HuH-7.5 (cell line): ENCODE results near the gene AQP3.
"Not testable (repeated sequence)": the region's sequence is repeated elsewhere in the genome, so short reads cannot be mapped to it uniquely, and the experiment has no call there.

Source experiments
- DNase-seq: peaks from one replicate; pipeline ENCODE4 v3.0.0; 2011; ENCODE audit warnings: low spot score

AQP3 gene

DNA sequence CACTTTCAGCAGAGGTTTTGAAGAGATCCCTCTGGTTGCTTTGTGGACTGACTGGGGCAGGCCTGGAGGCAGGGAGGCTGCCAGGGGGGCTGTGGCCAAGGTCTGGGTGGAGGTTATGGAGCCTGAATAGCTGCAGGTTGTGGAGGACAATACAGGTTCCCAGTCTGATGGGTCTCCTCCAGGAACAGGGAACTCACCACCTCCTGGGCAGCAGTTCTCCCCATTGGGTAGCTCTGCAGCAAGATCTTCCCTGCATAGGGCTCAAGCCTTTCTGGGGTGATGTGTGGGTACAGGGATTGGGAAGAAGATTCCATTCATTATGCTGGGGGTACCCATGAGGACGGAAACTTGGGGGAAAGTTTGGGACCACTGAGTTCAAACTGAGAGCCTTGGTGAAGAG, 6.8 kb downstream of the AQP3 start:
- DNase-seq: no peak

DNA sequence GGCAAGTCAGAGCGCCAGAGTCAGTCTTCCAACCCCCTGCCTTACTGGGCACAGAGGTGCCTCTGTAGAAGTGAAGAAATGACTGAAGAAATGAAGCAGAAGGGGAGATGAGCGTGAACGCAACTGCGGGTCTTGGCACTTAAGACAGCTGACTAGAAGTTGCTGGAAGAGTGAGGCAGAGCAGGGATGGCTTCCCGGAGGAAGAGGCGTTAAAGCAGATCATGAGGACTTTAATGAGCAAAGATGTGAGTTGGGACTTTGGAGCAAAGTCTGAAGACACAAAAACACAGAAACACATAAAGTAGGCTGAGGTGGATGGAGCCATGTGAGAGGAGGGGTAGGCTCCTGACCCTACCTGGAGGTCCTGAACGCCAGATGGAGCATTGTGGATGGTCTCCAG, 7.2 kb downstream of the AQP3 start:
- DNase-seq: no peak

GRCh38 chr9:33439731-33440130, 7.7 kb downstream of the AQP3 start:
- DNase-seq: no peak

DNA sequence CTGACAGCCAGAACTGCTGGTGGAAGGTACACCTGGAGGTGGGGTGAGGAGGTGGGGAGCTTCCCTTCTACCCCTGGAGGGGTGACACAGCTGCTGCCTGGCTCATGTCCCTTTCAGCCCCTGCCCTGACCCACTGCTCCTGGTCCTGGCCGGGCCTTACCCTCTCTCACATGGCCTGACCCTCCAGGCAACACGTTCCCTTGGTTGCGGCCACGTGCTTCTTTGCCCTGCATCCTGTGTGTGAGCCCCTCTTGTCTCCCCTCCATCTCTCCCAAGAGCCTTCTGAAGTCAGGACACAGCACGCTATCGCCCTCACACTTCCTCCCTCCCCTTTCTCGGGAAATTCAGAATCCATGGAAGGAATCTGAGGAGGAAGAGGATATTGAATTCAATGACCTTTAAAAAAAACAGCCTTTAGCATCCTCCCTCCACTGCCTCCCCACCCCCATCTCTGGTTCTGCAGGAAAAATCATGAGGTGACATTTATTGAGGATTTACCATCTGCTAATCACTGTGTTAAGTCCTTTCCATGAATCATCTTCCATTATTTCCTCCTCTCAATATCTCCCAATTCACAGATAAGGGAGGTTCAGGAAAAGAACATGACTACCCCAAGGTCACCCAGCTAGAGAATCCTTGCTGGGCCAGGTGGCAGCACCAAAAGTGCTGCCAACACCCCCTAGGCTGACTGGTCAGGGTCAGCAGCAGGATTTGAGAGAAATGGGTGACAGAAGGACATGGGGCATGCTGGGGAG, 8.3 kb downstream of the AQP3 start:
- no peak for DNase-seq

GRCh38 chr9:33437898-33438297, 9.5 kb downstream of the AQP3 start:
- no peak for DNase-seq

DNA sequence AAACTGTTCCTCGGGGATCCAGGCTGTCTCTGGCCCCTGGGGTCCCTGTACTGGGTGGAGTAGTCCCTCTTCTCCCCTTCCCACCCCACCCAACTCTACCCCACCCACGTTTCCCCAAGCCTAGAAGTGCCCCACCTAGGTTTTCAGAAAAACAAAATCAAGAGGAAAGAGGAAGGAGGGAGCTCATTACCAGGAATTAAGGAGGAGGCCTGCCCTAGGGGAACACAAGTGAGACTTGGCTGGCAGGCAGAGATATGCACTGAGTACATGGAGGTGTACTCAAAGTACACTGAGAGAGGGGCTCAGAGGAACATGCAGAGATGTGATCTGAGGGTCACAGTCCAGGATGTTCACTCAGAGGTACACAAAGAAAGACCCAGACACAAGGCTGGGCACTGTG, 10.2 kb downstream of the AQP3 start:
- no peak for DNase-seq

DNA sequence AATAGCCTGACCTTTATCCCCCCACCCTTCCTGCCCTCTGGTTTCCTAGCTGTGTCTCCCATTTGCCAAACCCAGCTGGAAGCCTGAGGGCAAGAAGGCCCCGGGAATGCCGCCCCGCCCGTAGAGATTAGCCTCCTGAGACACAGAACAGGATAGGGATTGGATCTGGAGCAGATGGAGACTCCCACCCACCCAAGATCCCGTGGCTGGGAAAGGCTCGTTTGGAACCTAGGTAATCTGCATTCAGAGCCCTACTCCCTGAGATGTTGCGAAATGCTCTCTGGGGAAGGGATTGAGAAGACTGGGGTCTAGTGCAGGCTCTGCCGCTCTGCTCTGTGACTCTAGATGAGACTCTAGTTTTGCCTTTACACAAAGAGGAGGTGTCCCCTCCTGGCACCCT, 10.9 kb downstream of the AQP3 start:
- DNase-seq: no peak

DNA sequence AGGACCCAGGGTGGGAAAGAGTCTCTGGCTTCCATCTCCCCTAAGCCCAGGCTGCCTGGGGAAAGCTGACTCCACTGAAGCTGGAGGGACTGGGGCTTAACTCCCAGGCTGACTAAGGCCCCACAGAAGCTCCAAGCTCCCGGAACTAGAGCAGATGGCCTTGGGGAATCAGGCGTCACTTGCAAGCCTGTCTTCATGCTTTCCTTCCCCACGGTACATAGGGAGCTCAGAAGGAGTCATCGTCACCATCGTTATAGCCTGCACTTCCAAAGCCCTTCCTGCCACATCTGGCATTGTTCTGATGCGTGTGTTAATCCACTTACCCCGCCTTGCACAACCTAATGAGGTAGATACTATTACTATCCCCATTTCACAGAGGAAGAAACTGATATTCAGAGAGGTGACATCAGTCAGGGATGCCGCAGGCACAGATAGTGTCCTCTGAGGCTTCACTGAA, 11.5 kb downstream of the AQP3 start:
- DNase-seq: no peak

DNA sequence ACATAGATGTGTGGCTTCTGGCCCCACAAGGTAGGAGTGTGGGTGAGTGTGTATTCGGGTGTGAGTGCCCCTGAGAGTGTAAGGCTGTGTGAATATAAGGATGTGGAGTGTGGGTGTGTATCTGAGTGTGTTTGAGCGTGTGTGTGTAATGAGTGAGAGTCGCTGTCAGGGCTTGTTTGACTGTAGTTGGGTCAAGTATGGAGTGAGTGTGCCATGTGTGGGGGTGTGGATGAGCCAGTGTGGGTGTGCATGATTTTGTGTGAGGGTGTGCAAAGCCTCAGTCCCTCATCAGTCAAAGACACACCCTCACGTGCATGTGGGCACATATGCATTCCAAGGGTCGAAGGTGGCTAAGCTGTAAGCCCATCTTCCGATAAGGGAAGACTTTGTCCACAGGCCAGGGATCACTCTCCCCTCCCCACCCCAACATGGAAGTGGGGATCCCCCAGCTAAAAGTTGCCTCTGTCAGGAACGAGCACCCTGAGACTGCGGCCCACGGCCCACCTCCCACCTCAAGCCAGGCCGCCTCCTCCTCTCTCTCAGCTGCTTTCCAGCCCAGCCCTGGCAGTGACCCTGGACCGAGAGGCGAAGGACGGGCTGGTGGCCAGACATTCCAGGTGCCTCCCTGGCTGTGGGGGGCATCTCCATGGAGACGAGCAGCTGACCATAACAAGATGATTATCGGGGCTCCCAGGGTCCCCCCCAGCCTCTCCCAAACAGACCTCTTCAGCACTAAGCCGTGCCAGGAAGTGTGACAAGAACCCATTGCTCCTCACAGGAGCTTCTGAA, 12.9 kb downstream of the AQP3 start:
- no peak for DNase-seq

DNA sequence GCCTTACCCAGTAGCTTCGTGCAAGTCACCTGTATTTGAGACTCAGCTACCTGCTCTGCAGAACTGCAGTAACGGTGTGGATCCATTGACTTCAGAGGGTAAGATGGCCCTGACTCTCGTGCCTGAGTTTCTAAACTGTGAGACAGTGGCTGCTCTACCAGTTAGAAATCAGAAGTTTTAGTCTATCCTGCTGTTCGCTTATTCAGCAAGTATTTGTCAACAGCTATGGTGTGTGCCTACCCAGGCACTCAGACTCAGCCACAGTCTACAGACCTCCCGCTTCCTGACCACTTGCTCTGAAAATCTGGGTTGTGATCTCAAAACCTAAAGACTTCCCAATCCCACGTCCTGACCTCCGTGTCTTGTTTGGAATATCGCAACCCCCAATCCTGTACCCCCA, 13.5 kb downstream of the AQP3 start:
- DNase-seq: no peak

GRCh38 chr9:33431420-33431819, 16.0 kb downstream of the AQP3 start:
- DNase-seq: no peak

DNA sequence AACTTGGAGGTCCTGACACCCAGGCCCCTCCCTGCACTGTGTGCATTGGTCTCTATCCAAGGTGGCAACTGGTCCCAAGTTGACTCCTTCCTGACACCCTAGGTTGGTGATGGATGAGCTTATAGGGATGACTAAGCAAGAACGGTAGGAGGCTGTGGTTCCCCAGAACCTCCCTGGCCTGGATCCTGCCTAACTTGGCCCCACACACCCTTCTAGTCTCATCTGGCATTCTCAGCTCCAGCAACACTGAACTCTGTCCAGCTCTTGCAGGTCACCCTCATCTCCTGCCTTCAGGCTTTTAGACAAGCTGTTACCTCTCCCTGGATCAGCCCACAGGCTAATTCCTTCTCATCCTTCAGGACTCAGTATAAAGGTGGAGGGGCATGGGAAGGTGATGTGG, 16.5 kb downstream of the AQP3 start:
- no peak for DNase-seq

GRCh38 chr9:33429256-33429985, 18.0 kb downstream of the AQP3 start:
- no peak for DNase-seq

DNA sequence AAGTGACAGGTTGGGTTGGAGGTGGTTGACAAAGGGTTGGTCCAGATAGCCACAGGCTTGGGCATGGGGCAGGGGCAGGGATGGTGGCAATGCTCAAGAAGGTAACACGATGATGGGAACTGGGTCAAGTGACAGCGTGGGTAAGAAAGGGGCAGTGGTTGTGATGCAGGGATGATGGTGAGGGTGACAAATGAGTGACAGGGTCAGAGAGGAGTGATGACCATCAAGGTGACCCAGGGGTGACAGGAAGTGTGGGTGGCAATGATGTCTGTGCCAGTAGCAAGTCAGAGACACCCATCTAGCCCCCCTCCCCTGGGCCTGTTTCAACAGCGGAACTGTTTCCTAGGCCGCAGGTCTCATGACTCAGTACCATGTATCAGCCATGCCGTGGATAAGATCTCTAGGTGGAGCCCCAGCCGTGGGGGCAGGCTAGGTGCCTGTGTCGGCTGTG, 20.5 kb downstream of the AQP3 start:
- DNase-seq: no peak

GRCh38 chr9:33425128-33425533, 22.3 kb downstream of the AQP3 start:
- no peak for DNase-seq

GRCh38 chr9:33424492-33424891, 22.9 kb downstream of the AQP3 start:
- not testable (repeated sequence) for DNase-seq

- DNase-seq: not testable (repeated sequence)
Observed at GRCh38 chr9:33424043-33424442, 23.4 kb downstream of the AQP3 start.

DNA sequence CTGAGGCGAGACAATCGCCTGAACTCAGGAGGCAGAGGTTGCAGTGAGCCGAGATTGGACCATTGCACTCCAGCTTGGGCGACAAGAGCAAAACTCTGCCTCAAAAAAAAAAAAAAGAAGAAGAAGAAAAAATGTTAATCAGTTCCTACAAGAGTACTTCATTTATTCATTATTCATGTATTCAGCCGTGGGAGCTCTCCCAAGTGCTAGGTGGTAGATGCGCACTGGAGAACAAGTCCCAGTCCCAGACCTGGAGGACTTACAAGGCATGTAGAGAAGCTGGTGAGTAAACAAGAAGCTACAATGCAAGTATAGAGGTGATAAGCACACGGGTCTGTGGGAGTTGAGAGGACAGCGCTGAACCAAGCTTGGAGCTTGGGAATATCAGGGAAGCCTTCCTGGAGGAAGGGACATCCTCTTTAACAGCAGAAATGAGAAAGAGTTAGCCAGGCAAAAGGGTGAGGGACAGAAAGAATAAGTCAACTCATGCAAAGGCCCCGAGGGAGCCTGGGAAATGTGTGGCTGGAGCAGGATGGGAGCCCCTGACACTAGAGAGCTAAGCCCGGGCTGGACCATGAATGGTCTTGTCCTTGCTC, 27.6 kb downstream of the AQP3 start:
- DNase-seq: no peak

- no peak for DNase-seq
Observed at GRCh38 chr9:33418090-33418489, 29.3 kb downstream of the AQP3 start.

DNA sequence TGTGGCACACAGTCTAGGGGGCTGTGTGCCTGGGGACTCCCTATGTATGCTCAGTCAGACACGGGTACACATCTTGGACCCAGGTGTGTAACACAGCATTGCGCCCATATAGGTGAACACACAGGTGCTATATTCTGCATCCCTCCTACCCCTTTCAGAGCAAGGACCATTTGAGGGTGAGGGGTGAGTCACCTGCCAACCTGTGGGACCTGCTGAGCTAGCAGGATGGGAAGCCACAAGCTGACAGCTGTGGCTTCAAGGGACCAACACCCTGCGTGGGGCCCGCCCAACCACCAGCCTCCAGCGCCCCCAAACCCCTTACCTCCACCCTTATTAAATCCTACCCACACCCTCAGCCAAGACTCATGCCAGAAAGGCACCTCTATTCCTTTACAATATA, 30.4 kb downstream of the AQP3 start:
- DNase-seq: no peak

GRCh38 chr9:33415501-33416038, 31.8 kb downstream of the AQP3 start:
- DNase-seq: peak; percentile 75

DNA sequence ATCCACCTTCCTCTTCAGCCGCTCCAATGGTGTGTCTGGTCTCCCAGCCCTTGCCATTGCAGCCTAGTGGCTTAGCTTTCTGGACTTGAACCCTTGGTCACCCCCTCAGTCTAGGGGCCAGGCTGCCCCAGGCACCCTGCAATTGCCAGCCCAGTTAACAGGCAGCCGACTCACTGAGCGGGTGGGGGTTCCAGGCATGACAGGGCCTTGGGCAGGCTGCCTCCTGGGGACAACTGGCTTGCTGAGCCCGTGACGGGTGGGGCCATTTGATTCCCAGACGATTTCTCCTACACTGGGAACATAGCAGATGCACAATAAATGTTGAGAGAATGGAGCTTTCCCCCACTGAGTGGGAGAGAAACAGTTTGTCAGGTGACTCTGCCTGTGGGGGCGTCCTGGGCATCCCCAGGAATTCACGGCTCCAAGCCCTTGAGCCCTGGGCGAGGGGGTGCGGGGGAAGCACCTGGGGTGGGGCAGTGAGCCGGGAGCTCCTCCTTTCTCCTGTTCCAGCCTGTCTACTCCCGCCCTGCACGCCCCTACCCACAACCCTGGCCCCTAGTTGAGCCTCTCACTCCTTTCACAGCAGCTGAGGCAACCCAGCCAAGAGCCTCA, 32.4 kb downstream of the AQP3 start:
- DNase-seq: no peak
